ENCODE data around the gene ZNF213.
A peak's percentile ranks its signal among the peaks of the same experiment; 100 is the strongest.

Gene ZNF213

GRCh38 chr16:3106205-3106928 lies 28.5 kb upstream of the ZNF213 start (continued):
- TF ChIP-seq ZNF140 (tag by site-specific recombination; IDR thresholded peaks at IDR 0.05) (no peak), ZNF223 (tag by site-specific recombination; IDR thresholded peaks at IDR 0.05) (no peak), ZNF148 (tag by site-specific recombination; IDR thresholded peaks at IDR 0.05; ENCODE audit: borderline replicate concordance) (0 out of 2 replicates have a peak, but pooled peaks have one; percentile 14), ZNF555 (tag by site-specific recombination; conservative IDR thresholded peaks at IDR 0.05) (no peak), ZNF768 (tag by site-specific recombination; IDR thresholded peaks at IDR 0.05) (no peak), ZNF221 (tag by site-specific recombination; IDR thresholded peaks at IDR 0.05; ENCODE audit: borderline replicate concordance) (no peak), ZNF596 (tag by site-specific recombination; IDR thresholded peaks at IDR 0.05) (no peak), KLF1 (tag by site-specific recombination; IDR thresholded peaks at IDR 0.05) (peak; percentile 52; the same call in 1 of the 2 replicates), PRDM10 (tag by site-specific recombination; IDR thresholded peaks at IDR 0.05) (peak; percentile 90), ELK4 (IDR thresholded peaks at IDR 0.05; ENCODE audit: borderline replicate concordance, low read depth, low read length) (no peak), TCF7L2 (IDR thresholded peaks at IDR 0.05; ENCODE audit: borderline replicate concordance, low read depth, low read length) (no peak), BCL11A (tag by site-specific recombination; IDR thresholded peaks at IDR 0.05; ENCODE audit: low read depth) (no peak), ZNF416 (tag by site-specific recombination; IDR thresholded peaks at IDR 0.05) (no peak), PATZ1 (tag by site-specific recombination; IDR thresholded peaks at IDR 0.05) (peak; percentile 98), ZNF692 (tag by site-specific recombination; IDR thresholded peaks at IDR 0.05) (peak; percentile 77), ZNF10 (tag by site-specific recombination; IDR thresholded peaks at IDR 0.05) (no peak), MZF1 (tag by site-specific recombination; IDR thresholded peaks at IDR 0.05; ENCODE audit: borderline replicate concordance) (no peak), ZSCAN30 (tag by site-specific recombination; IDR thresholded peaks at IDR 0.05) (peak; percentile 73), ZSCAN18 (tag by site-specific recombination; IDR thresholded peaks at IDR 0.05) (no peak), ZNF404 (tag by site-specific recombination; IDR thresholded peaks at IDR 0.05) (no peak), ZBTB8A (tag by site-specific recombination; IDR thresholded peaks at IDR 0.05) (peak; percentile 73), ZNF266 (tag by site-specific recombination; IDR thresholded peaks at IDR 0.05; ENCODE audit: low read depth) (no peak), ZNF747 (tag by site-specific recombination; IDR thresholded peaks at IDR 0.05) (no peak), ZNF560 (tag by site-specific recombination; IDR thresholded peaks at IDR 0.05; ENCODE audit: borderline replicate concordance) (no peak), ZNF473 (tag by site-specific recombination; IDR thresholded peaks at IDR 0.05) (no peak)

Data from HEK293 (cell line).